Fibroblast of pulmonary artery (primary cell): ENCODE data around the gene SPEF1.

Experiments
- DNase-seq: peaks from one replicate; pipeline ENCODE4 v3.0.0-alpha.2; 2010; ENCODE audit warnings: low read depth
- H3K4me3 ChIP-seq: replicated peaks from 2 replicates; pipeline ENCODE4 v1.5.1; 2011; ENCODE audit warnings: low read depth, mild to moderate bottlenecking, control low read depth, low read length, moderate library complexity
- TF ChIP-seq, protein P1 (sequence below): IDR thresholded peaks from 2 replicates; pipeline ENCODE4 v1.5.1; 2011; ENCODE audit warnings: mild to moderate bottlenecking, control low read depth, low read length, inconsistent platforms; ENCODE audit errors: missing control alignments

The SPEF1 gene

GRCh38 chr20:3786665-3787323 lies 5.5 kb upstream of the SPEF1 start, which contains the start of gene CENPB:
Gene CENPB (minus strand): TSS chr20:3786740. CDS start chr20:3786483, 257 bp downstream.
- H3K4me3 ChIP-seq = peak within 1 kb of the TSS; percentile 69
- TF ChIP-seq, protein P1, sequence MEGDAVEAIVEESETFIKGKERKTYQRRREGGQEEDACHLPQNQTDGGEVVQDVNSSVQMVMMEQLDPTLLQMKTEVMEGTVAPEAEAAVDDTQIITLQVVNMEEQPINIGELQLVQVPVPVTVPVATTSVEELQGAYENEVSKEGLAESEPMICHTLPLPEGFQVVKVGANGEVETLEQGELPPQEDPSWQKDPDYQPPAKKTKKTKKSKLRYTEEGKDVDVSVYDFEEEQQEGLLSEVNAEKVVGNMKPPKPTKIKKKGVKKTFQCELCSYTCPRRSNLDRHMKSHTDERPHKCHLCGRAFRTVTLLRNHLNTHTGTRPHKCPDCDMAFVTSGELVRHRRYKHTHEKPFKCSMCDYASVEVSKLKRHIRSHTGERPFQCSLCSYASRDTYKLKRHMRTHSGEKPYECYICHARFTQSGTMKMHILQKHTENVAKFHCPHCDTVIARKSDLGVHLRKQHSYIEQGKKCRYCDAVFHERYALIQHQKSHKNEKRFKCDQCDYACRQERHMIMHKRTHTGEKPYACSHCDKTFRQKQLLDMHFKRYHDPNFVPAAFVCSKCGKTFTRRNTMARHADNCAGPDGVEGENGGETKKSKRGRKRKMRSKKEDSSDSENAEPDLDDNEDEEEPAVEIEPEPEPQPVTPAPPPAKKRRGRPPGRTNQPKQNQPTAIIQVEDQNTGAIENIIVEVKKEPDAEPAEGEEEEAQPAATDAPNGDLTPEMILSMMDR = peak; percentile 31
- DNase-seq = peak; percentile 83

GRCh38 chr20:3786126-3786484 lies 4.9 kb upstream of the SPEF1 start:
- H3K4me3 ChIP-seq = peak overlapping the region; percentile 69
- TF ChIP-seq, protein P1 = no peak
- DNase-seq = peak; percentile 70

- peak overlapping the region; percentile 69 for H3K4me3 ChIP-seq
- TF ChIP-seq, protein P1 = no peak
- DNase-seq = no peak
Observed at GRCh38 chr20:3785240-3786125, 4.2 kb upstream of the SPEF1 start.

DNA sequence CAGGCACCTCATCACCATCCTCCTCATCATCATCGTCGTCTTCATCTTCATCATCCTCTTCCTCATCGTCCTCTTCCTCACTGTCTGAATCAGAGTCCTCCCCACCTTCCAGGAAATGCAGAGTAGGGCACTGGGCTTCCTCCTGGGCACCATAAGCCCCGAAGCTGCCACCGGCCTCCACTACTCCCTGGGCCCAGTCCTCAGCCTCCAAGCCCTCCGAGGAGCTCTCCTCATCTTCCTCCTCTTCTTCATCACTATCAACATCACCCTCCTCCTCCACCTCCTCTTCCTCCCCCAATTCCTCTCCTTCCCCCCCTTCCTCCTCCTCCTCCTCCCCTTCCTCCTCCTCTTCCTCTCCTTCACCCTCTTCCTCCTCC lies 3.6 kb upstream of the SPEF1 start:
- DNase-seq = no peak
- peak overlapping the region; percentile 69 for H3K4me3 ChIP-seq
- TF ChIP-seq, protein P1 = no peak

DNA sequence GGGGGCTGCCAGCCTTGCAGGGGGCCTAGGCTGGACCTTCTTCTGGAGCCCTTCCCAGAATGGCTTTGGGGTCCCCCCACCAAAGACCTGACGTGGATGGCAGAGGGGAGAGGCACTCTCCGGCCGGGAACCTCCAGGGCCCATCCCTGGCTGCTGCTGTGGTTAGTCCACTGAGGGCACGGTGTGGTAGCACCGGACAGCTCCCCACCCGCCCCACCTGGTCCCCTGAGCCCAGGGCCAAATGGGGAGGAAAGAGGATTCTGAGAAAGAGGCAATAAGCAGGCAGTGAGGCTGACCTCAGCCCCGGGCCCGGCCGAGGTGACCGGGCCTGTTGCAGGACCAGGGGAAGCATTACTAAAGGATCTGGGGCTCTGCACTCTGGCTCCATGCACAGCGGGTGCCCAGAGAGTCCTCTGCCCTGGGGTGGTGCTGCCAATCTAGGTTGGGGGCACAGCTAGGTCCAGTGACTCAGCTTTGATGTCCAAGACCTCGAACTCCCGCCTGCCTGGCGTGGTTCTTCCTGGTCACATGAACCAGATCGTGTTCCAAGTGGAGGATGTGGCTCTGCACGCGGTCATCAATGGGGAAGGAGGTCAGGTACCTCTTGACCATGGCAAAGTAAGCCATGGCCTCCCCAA lies 3.1 kb upstream of the SPEF1 start:
- no peak for DNase-seq
- TF ChIP-seq, protein P1 = no peak
- peak overlapping the region; percentile 69 for H3K4me3 ChIP-seq

DNA sequence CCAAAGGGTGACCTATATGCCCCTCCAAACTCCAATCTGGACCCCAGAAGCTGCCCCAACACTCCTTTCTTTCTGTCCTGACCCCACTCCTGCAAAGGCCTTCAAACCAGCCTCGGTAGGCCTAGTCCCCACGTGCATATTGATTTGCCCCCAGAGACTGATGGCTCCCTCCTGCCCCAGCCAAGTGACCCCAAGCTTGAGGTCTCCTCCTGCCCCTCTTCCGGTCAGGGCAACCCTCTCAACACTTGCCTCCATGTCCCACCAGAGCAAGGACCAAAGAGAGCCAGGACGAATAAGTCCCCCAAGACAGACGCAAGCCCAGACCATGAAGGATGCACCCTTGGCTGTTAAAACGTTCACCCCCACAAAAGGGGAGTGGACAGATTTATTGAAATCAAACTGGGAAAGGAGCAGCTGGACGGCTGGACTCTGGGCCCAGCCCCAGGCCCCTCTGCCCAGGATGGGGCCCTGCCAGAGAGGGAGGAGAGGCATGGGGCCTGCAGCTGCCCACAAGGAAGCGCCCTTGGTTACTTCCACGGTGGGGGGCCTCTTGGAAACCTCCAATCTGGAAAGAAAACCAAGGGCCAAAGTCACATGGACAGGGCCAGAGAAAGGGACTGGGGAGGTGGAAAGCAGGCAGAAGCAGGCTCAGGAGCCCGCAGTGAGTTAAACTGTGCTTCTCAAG lies 2.4 kb upstream of the SPEF1 start:
- H3K4me3 ChIP-seq = no peak overlapping the region
- TF ChIP-seq, protein P1 = no peak
- no peak for DNase-seq
